Activated CD8-positive, alpha-beta T cell treated with anti-CD3 and anti-CD28 coated beads for 36 hours (primary cell): Measurements from ENCODE around the gene TRHDE. TPM values are rescaled to one million over a fixed set of nuclear protein-coding genes. Genes with fewer than 3 reads are reported as not detected.

Experiments
- ATAC-seq: fragments of 200-7000 bp; cut with Tn5 transposase; one replicate; pipeline ENCODE4 v1.10.0; 2021; ENCODE audit warnings: mild to moderate bottlenecking, moderate library complexity
- CTCF ChIA-PET: fragments of 350-600 bp; sonication (Branson Sonifier 250); formaldehyde crosslinking; loops from one replicate; lab custom pipeline; 2021; ENCODE audit warnings: antibody characterized with exemption; lab: Charles Lee
- POLR2A ChIA-PET: fragments of 350-600 bp; sonication (Branson Sonifier 250); formaldehyde crosslinking; loops from one replicate; lab custom pipeline; 2021; ENCODE audit warnings: antibody characterized with exemption; lab: Charles Lee
- DNase-seq: peaks from one replicate; pipeline ENCODE4 v3.0.0-alpha.2; 2020
- H3K27ac Mint-ChIP-seq: one replicate; pipeline ENCODE4 v1.8.0; 2021; ENCODE audit warnings: mild to moderate bottlenecking, mixed read lengths
- H3K27me3 Mint-ChIP-seq: one replicate; pipeline ENCODE4 v1.8.0; 2021; ENCODE audit warnings: mixed read lengths
- H3K36me3 Mint-ChIP-seq: one replicate; pipeline ENCODE4 v1.8.0; 2021; ENCODE audit warnings: low read depth, mixed read lengths
- H3K4me1 Mint-ChIP-seq: one replicate; pipeline ENCODE4 v1.8.0; 2021; ENCODE audit warnings: low read depth, mixed read lengths
- H3K4me3 Mint-ChIP-seq: one replicate; pipeline ENCODE4 v1.8.0; 2021; ENCODE audit warnings: mild to moderate bottlenecking, moderate library complexity, mixed read lengths
- H3K9me3 Mint-ChIP-seq: one replicate; pipeline ENCODE4 v1.8.0; 2021; ENCODE audit warnings: mixed read lengths
- intact Hi-C: fragments of 100-400 bp; cut with micrococcal nuclease; formaldehyde crosslinking; loops from one replicate; pipeline ENCODE4 v1.10.0; 2022
- total RNA-seq, 2 experiments: library from RNA; stranded (reverse); gene quantifications; one replicate each; pipeline ENCODE4 v1.2.3, GENCODE V29; 2021
- TF ChIP-seq, protein P1 (sequence below): fragments of 200-600 bp; IDR thresholded peaks from one replicate; pipeline ENCODE4 v1.8.0; 2022; ENCODE audit warnings: antibody characterized with exemption, mild to moderate bottlenecking

Gene TRHDE
- total RNA-seq, 2 experiments from 2014 or later: not detected

DNA sequence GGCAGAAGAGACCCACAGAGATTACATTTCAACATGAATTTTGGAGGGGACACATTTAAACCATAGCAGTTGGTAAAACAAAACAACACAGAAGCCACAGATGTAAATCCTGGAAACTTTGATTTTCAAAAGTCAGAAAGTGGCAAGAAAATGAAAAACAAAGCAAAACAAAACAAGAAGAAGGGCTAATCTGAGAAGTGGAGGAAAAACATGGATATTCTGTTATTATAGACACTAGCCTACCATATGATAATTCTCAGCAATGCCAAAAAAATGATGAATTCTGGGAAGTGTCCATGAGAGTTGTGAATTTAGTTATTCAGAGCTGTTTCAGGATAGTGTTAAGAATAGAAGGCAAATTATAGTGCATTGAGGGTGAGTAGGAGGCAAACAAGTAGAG lies 192.3 kb downstream of the TRHDE start:
- ATAC-seq (no peak), DNase-seq (no peak)
- Mint-ChIP-seq H3K4me3 (no peak overlapping the region), H3K36me3 (no peaks in the 10 kb centered on the region), H3K27ac (no peak overlapping the region), H3K4me1 (no peaks in the 10 kb centered on the region), H3K9me3 (peaks cover 6% of the 10 kb centered on the region), H3K27me3 (no peaks in the 10 kb centered on the region)
- ChIA-PET POLR2A (no interaction called here), CTCF (no interaction called here)
- TF ChIP-seq, protein P1, sequence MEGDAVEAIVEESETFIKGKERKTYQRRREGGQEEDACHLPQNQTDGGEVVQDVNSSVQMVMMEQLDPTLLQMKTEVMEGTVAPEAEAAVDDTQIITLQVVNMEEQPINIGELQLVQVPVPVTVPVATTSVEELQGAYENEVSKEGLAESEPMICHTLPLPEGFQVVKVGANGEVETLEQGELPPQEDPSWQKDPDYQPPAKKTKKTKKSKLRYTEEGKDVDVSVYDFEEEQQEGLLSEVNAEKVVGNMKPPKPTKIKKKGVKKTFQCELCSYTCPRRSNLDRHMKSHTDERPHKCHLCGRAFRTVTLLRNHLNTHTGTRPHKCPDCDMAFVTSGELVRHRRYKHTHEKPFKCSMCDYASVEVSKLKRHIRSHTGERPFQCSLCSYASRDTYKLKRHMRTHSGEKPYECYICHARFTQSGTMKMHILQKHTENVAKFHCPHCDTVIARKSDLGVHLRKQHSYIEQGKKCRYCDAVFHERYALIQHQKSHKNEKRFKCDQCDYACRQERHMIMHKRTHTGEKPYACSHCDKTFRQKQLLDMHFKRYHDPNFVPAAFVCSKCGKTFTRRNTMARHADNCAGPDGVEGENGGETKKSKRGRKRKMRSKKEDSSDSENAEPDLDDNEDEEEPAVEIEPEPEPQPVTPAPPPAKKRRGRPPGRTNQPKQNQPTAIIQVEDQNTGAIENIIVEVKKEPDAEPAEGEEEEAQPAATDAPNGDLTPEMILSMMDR: no peak
- intact Hi-C loops: no loop called here

- no peaks in the 10 kb centered on the region for H3K27me3 Mint-ChIP-seq
- TF ChIP-seq, protein P1: no peak
- ATAC-seq: no peak
- H3K4me1 Mint-ChIP-seq: no peaks in the 10 kb centered on the region
- H3K36me3 Mint-ChIP-seq: no peaks in the 10 kb centered on the region
- no peak overlapping the region for H3K4me3 Mint-ChIP-seq
- intact Hi-C loops: no loop called here
- peaks cover 6% of the 10 kb centered on the region for H3K9me3 Mint-ChIP-seq
- no peak overlapping the region for H3K27ac Mint-ChIP-seq
- DNase-seq: no peak
- ChIA-PET POLR2A (no interaction called here), CTCF (no interaction called here)
Measured at GRCh38 chr12:72465155-72465554, 193.0 kb downstream of the TRHDE start.

GRCh38 chr12:72465940-72466630 lies 193.9 kb downstream of the TRHDE start:
- CTCF ChIA-PET: no interaction called here
- no peak for DNase-seq
- H3K27me3 Mint-ChIP-seq: no peaks in the 10 kb centered on the region
- H3K27ac Mint-ChIP-seq: no peak overlapping the region
- intact Hi-C loops: no loop called here
- TF ChIP-seq, protein P1: no peak
- POLR2A ChIA-PET: no interaction called here
- peaks cover 8% of the 10 kb centered on the region for H3K9me3 Mint-ChIP-seq
- no peaks in the 10 kb centered on the region for H3K36me3 Mint-ChIP-seq
- no peak for ATAC-seq
- H3K4me1 Mint-ChIP-seq: no peaks in the 10 kb centered on the region
- H3K4me3 Mint-ChIP-seq: no peak overlapping the region

- ATAC-seq (no peak), DNase-seq (no peak)
- H3K9me3 Mint-ChIP-seq: peaks cover 8% of the 10 kb centered on the region
- no peaks in the 10 kb centered on the region for H3K4me1 Mint-ChIP-seq
- no peaks in the 10 kb centered on the region for H3K36me3 Mint-ChIP-seq
- H3K4me3 Mint-ChIP-seq: no peak overlapping the region
- intact Hi-C loops: no loop called here
- H3K27me3 Mint-ChIP-seq: no peaks in the 10 kb centered on the region
- ChIA-PET POLR2A (no interaction called here), CTCF (no interaction called here)
- TF ChIP-seq, protein P1: no peak
- no peak overlapping the region for H3K27ac Mint-ChIP-seq
Measured at GRCh38 chr12:72467985-72468384, 195.8 kb downstream of the TRHDE start.

GRCh38 chr12:72468505-72468904 lies 196.3 kb downstream of the TRHDE start:
- ChIA-PET CTCF (no interaction called here), POLR2A (no interaction called here)
- Mint-ChIP-seq H3K27me3 (no peaks in the 10 kb centered on the region), H3K4me1 (no peaks in the 10 kb centered on the region), H3K4me3 (no peak overlapping the region), H3K27ac (no peak overlapping the region), H3K36me3 (no peaks in the 10 kb centered on the region), H3K9me3 (peaks cover 8% of the 10 kb centered on the region)
- ATAC-seq: no peak
- intact Hi-C loops: no loop called here
- no peak for DNase-seq
- TF ChIP-seq, protein P1: no peak
